GM19025 (cell line): ENCODE data around the gene OPCML.

Source experiments
- ATAC-seq: cut with Tn5 transposase; IDR thresholded peaks from one replicate; pipeline ENCODE4 v1.9.1; 2021; ENCODE audit warnings: mild to moderate bottlenecking, low read depth, moderate library complexity; ENCODE audit not compliant: unreplicated experiment

Gene OPCML

GRCh38 chr11:133153031-133153430 is 379.3 kb downstream of the OPCML start:
- no peak for ATAC-seq

DNA sequence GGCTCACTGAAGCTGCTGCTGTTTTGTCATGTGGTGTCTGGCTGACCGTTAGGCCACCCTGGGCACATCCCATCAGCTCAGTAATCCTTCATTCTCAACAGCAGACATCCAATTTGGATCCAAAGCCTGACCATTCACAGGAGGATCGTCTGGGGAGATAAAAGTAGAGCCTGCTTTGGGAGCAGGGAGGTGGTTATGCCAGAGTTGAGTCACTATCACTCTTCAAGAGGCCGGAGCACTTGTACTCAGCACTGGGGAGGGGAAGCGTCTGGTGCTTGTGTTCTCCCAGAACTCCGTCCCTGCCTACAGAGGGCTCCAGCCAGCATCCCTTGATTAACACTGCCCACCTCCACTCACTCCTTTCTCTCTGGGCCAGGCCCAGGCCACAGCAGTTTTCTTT is 382.6 kb downstream of the OPCML start:
- no peak for ATAC-seq

- ATAC-seq, result no peak
These were observed 384.7 kb downstream of the OPCML start for GRCh38 chr11:133147625-133148024.

DNA sequence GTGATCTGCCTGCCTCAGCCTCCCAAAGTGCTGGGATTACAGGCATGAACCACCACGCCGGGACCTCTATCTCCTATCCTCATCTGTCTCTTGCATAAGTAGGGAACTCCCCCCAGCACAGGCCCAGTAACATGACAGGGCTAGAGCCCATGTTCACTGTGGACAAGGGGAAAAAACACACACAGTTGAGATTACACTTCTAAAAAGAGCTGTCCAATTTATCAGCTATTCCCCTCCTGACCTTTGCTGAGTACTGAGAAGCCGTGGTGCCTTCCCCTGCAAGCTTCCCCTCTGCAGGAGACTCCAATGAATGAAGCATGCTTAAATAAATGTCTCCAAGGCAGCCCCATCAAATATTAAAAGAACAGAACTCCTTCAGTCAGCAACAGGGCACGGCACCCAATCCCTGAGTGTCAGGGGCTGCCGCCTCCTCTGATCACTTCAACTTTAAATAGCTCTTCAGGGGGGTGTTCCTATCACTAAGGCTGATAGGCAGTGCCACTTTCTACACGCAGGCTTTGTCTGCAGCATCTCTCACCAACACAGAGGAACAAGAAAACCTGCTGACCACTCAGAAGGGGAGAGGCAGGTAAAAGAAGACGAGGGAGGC is 385.5 kb downstream of the OPCML start:
- no peak for ATAC-seq

GRCh38 chr11:133137939-133138338 is 394.4 kb downstream of the OPCML start:
- ATAC-seq, result no peak

- ATAC-seq, result no peak
These were observed 395.0 kb downstream of the OPCML start for GRCh38 chr11:133137270-133137669.

GRCh38 chr11:133136376-133136775 is 395.9 kb downstream of the OPCML start:
- no peak for ATAC-seq

- ATAC-seq, result peak; percentile 82
These were observed 397.8 kb downstream of the OPCML start for GRCh38 chr11:133134314-133135173.

- no peak for ATAC-seq
These were observed 398.7 kb downstream of the OPCML start for GRCh38 chr11:133133606-133134005.

- ATAC-seq, result no peak
These were observed 399.3 kb downstream of the OPCML start for GRCh38 chr11:133133050-133133449.

GRCh38 chr11:133127741-133128140 is 404.6 kb downstream of the OPCML start:
- no peak for ATAC-seq

DNA sequence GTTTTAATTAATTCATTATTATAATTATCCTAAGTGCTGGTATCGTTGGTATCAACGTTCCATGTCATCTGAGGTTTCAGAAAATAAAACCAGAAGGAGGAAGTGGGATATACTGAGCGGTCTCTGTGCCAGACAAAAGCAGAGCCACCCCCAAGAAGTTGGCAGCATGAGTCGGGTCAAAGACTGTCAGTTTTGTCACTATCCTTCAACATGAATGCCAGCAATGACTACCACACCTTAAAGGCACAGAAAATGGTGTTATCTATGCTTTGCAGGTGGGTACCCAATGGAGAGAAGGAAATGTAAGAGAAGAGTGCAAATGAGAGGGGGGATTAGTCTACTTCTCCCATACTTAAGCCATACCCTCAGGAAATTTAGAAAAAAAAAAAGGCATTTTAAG is 408.5 kb downstream of the OPCML start:
- ATAC-seq, result no peak

- ATAC-seq, result no peak
These were observed 408.9 kb downstream of the OPCML start for GRCh38 chr11:133123366-133123765.

DNA sequence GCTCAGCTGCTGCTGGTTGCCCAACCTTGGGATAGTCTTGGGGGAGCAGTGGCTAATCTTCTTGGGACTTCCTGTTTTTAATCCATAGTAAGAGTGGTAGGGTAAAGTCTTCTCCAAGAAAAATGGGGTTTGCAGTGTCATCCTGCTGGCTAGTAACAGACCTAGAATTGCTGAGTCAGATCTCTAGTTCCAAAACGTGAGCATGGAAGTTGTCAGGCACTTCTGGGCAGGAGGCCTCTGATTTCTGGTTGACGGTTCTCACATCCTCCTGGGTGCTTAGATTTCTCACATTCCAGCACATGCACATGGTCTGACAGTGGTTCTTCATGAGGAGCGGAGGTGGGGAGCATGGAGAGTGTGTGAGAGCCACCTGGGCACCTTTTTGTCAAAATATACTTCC is 410.0 kb downstream of the OPCML start:
- no peak for ATAC-seq

- no peak for ATAC-seq
These were observed 413.6 kb downstream of the OPCML start for GRCh38 chr11:133118563-133119268.

DNA sequence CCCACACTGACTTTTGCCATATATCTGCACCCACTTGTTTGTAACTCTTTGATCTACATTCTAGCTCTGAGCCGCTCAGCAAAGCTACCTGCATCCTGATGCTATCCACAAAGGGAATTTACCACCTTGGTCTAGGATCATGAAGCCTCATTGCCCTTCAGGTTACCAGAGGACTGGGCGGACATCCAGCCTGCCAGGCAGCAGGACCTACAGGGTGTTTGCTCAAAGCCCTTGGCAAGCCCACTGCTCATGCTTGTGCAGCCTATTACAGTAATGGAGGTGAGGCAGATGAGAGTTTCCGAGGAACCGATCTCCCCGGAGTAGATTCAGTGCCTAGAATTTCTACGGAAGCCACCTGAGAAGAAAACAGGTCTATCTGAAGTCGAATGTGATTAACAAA is 417.2 kb downstream of the OPCML start:
- no peak for ATAC-seq

DNA sequence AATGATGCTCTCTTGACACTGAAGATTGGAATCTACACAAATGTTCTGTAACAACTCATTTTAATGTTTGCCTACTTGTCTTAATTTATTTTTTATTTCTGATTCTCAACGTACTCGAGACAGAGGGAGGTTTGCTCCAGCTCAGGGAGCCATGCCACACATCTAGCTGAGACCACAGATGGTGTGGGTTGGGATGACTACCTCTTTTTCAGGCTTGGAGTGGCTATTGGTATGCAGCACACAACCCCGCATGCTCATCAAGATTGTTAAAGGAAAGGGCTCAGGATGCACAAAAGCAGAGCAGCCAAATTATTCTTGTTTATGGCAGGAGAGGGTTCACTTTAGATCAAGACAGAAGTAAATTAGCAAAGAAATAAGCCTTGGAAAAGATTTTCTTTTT is 424.5 kb downstream of the OPCML start:
- ATAC-seq, result no peak

- ATAC-seq, result no peak
These were observed 425.2 kb downstream of the OPCML start for GRCh38 chr11:133107136-133107535.

DNA sequence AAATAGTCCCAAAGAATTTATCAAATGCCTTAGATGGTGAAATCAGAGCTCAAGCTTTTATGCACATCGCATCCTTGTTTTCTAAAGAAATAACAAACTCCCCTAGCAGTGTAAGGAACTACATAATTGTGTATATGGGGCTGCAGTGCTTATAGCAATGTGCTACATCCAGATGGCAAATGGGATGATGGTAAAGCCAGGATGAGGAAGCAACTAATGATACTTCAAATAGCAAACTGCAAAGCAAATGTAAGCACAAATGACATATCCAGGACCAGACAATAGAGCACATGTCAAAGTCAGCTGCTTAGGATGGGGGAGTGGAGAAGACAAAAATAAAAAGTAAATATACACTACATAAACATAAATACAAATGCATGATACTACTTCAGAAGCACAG is 425.9 kb downstream of the OPCML start:
- ATAC-seq, result no peak

DNA sequence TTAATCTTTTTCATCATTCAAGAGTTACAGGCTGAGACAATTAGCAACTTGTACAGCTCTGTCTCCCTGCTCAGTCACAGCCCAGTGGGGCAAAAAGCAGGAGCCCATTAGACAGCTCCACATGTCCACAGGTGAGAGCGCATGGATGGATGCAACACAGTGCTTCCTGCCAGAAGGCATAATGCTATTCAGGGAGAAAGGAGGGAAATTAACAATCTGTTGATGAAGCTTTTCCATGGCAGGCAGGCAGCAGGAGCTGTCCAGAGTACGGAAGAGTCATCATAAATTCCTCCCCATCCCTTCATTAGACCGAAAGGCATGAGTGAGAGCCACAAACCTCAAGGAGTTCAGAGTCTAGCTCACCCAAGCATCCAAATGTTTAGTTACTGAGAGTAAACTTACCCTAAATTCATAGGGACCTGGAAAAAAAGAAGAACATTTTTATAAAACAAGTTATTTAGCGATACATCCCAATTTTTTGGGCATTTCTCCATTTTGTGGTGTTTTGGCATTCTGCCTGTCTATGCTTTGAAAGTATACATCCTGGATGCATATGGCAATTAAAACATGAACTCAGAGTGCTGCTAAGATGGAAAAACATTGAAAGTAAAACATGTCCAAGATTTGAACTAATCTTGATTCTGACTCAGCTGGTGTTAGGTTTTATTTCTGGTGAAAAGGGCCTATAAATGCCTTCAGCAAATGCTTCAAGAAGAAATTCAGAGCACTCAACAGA is 428.1 kb downstream of the OPCML start:
- ATAC-seq, result no peak

GRCh38 chr11:133096981-133097380 is 435.3 kb downstream of the OPCML start:
- ATAC-seq, result no peak
